ENCODE results near the gene EPB41L2.

EPB41L2 gene

DNA sequence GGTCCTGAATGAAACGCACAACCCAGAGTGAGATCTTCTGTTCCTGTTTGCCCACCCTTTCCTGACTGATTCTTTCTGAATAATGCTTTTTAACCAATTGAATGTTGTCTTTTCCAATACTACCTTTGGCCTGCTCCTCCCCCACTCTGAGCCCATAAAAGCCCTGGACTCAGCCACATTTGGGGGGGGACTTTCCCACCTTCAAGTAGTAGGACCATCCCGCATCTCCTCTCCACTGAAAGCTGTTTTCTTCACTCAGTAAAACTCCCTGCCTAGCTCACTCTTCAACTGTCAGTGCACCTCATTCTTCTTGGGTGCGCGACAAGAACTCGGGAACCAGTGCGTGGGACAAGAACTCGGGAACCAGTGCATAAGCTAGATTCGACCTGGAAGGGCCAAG lies 77.9 kb downstream of the EPB41L2 start:
- Histone ChIP-seq H3K27ac (no peak overlapping the region), H3K4me3 (no peak overlapping the region)

DNA sequence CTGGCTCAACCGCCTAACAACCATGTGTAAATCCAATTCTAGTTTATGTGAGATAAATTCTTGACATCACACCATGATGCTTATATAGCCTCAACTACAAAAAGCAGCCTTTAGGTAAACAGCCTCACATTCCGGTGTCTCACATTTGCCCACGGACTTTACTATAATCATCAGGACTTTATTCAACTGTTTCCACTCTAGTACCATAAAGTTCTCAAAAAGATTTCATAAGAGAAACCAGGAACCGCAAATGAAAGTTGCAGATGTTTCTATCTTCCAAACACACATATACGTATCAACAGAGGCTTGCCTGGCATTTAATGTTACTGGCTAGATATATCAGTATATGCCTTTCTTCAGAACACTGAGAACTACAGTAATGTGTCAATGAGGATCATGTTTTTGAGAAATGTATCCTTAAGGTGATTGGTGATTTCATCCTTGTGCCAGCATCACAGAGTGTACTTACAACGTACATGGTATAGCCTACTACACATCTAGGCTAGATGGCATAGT lies 80.0 kb downstream of the EPB41L2 start:
- no peak overlapping the region for H3K27ac ChIP-seq
- no peak overlapping the region for H3K4me3 ChIP-seq

DNA sequence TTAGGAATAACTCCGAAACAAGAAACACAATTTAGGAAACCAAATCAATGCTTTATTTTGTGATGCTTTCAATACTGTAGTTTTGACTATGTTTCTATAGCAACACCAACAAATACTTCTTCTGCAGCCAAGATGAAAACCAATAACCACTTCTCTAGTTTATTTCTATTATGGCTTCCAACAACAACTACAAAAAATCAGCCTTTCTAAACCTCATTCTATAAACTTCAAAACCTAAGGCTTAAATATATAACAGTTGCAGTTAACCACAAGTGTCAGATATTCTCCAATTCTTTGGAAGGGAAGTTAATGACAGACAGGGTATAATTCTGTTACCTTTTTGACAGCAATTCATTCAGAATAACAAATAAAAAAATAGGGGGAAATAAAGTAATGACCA lies 80.9 kb downstream of the EPB41L2 start:
- Histone ChIP-seq H3K27ac (no peak overlapping the region), H3K4me3 (no peak overlapping the region)

DNA sequence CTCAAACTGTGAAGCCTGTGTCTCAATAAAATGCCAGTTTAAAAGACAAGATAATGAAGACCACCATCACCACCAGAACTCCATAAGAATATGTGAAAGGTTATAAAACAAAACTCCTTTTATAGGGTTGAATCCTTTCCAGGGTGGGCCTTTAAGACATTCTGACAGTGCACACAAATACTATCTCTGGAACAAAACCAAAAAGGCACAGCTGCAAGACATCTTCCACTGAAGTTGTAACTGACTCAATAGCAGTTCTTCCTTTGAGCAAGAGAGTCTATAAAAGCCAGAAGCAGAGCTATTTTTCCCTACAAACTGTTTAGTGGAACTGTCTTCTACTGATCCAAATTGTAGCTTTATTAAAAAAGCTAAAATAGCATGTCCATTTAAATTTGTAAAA lies 81.6 kb downstream of the EPB41L2 start:
- H3K27ac ChIP-seq = no peak overlapping the region
- H3K4me3 ChIP-seq = no peak overlapping the region

DNA sequence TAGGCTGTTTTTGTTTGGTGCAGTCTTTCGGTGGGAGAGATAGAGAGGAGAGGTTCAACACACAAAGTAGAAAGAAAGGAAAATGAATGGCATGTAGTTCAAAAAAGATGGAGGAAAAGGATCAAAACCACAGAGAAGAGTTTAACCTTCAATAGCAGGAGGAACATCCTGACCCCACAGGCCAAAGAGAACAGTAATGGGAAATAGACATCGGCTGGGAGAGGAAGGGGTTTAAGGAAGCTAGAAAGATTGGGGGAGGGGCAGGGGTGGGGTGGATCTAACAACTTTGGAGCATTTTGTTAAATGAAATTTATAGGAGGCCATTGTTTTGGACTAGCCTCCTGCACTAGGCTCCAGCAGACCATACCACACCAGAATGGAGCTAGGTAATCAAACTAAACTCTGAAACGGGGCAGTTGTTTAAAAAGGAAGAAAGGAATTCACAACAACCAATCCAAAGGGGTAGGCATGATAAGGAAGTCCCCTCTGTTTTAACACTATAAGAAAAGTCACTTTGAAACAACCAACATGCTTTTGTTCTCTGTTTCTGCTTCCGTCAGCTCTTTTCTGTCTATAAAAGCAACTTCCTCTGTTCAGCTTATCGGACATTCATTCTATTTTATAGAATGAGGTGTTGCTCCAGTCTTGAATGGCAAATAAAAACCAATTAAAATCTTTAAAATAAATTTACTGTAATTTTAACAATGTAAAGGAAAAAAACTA lies 82.6 kb downstream of the EPB41L2 start:
- no peak overlapping the region for H3K4me3 ChIP-seq
- H3K27ac ChIP-seq = no peak overlapping the region

DNA sequence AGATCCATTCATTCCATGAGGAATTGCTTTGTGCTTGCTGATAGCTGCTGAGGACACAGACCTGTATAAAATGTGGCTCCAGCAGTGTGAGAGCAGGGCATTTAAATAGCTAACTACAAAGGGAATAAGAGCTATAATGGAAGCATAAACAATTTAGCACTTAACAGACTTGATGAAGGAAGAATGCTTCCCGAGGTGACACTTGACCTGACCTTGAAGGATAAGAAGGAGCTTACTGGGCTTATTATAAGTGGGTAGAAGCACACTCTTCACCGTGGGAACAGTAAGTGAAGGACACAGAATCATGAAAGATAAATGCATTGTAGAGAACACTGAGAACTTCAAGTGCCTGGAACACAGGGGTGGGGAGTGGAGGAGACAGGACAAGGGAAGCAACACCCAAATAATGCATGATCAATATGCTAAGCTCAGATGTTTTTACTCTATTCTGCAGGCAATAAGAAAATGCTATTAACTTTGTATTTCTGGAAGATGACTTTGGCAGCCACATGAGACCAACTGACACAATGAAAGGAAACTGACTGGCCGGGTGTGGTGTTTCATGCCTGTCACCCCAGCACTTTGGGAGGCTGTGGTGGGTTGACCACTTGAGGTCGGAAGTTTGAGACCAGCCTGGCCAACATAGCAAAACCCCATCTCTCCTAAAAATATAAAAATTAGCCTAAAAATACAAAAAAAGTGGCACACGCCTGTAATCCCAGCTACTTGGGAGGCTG lies 84.2 kb downstream of the EPB41L2 start:
- Histone ChIP-seq H3K4me3 (no peak overlapping the region), H3K27ac (no peak overlapping the region)

DNA sequence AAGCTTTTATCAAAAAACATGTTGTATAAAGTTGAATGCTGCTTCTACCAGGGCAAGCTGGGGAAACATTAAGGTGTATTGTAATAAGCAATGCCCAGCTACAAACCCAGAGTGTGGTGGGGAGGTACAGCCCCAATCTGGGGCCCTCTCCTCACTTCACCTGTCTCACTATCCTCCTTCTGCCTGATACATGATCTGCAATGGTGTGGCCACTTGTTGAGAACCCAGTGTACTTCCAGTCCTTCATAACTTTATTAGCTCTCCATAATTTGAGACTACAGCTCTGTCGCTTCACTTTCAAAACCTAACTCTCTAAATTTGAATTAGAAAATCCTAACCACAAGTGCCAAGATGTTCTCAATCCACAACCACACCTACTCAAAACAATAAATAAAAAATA lies 84.9 kb downstream of the EPB41L2 start:
- Histone ChIP-seq H3K27ac (no peak overlapping the region), H3K4me3 (no peak overlapping the region)

DNA sequence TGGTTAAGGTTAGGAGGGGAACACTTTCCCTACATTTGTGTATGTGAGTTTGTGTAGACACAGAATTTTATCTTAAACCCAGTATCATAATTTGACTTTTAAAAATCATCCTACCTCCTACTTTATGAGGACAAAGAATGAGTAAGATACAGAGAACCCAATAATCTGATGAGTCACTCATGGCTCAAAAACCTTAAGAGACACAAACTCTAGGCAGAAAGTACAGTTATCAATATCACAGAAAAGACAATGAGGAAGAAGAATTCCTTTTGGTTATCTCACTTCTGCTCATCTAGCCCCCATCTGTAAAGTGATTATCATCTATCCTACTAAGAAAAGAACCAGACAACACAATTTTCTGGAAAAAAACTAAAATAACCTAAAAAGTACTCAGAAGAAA lies 87.7 kb downstream of the EPB41L2 start:
- Histone ChIP-seq H3K27ac (no peak overlapping the region), H3K4me3 (no peak overlapping the region)

DNA sequence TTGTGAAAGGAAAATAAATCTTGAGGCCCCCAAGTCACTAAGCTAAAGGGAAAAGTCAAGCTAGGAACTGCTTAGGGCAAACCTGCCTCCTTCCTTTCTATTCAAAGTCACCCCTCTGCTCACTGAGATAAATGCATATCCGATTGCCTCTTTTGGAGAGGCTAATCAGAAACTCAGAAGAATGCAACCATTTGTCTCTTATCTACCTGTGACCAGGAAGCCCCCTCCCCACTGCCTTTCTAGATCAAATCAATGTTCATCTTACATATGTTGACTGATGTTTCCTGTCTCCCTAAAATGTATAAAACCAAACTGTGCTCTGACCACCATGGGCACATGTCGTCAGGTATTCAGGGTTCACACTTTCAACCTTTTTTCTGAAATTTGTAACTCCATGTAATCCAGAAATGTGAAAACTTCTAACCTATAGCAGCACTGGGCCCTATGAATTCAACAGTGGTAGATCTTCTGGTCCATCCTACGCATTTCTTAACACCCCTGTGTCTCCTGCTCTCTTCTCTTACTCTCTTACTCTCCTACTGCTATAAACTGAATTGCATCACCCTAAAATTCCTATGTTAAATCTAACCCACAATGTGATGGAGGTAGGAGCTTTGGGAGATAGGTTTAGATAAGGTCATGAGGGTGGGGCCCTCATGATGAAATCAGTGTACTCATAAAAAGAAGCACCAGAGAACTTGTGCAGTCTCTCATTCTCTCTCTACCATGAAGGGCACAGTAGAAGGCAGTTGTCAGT lies 89.3 kb downstream of the EPB41L2 start:
- Histone ChIP-seq H3K4me3 (no peak overlapping the region), H3K27ac (no peak overlapping the region)

DNA sequence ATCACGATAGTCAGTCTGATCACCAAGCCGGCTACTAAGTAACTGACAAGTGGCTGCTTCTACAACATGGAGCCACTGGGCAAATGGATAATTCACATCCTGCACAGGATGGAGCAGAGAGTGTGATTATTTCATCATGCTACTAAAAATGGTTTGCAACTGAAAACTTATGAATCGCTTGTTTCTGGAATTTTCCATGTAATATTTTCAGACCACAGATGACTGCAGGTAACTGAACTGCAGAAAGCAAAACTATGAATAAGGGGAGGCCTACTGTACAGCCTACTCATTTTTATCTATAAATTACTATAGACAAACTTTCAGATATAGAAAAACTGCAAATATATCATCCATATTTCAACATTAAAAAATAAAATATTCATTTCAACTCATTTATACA lies 91.5 kb downstream of the EPB41L2 start:
- no peak overlapping the region for H3K4me3 ChIP-seq
- H3K27ac ChIP-seq = no peak overlapping the region

DNA sequence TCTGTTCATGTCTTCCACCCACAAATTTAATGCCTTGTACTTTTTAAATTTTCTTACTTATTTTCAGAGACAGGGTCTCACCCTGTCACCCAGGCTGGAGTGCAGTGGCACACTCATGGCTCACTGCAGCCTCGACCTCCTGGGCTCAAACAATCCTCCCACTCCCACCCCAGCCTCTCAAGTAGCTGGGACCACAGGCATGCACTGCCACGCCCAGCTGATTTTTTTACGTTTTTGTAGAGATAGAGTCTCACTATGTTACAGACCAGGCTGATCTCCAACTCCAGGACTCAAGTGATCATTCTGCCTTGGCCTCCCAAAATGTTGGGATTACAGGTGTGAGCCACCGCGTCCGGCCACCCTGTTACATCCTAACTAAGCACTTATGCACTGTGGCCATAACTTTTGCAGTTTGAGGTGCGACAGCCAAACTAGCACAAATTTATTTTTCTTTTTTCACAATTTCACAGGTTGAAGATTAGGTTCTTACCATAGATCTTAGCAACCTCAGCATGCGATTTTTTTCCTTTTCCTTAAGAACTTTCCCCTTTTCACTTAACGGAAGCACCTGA lies 92.1 kb downstream of the EPB41L2 start:
- Histone ChIP-seq H3K4me3 (no peak overlapping the region), H3K27ac (peak overlapping the region in 1 of 21 experiments; percentile 62)

DNA sequence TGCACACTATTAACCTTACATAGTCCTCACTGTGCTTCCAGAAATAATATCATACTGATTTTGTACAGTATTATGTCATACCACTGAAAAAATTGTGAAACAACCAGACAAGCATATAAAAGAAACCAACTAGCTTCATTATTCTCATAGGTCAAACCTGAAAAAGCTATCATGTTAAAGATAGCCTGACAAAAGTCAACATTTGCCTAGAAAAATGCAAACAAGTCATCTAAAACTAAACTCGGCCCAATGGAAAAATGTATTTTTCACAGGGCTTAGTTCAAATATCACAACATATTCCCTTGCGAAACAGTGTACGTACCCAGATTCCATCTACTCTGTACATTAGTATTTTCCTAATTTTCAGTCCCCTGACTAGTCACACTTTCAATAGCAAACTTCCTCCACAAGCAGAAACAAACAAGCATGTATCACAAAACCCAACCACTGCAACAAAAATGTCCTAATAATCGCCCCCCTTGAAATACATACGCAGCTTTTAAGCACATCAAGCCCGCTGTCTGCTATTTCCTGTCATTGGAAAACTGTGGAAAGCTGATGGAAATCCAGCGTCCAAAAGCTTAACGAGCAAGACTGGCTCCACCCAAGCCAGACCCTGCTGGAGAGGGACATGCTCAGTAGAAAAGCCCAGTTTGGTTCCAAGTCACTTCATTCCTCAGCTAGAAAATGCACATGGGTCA lies 93.1 kb downstream of the EPB41L2 start:
- peak overlapping the region in 6 of 21 experiments; percentile 6 to 77 (median 52) for H3K27ac ChIP-seq
- peak overlapping the region in 4 of 7 experiments; percentile 1 to 12 (median 9) for H3K4me3 ChIP-seq

DNA sequence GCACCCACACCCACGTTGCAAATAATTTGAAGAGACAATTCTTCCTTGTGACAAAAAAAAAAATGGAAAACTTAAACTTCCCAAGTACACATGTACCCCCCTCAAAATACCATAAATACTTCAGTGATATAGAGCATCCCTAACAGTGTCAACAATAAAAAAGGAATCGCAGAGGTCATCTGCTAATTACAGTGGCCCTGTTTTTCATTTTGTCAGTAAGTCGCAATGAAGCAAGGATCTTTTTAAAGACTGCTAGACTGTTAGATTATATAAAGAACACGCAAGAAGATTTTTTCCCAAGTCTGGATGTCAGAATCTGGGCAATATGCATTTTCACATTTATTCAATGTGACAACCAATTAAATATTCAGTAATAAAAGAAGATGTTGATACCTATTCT lies 93.9 kb downstream of the EPB41L2 start:
- peak overlapping the region in 1 of 7 experiments; percentile 12 for H3K4me3 ChIP-seq
- peak overlapping the region in 5 of 21 experiments; percentile 8 to 77 (median 62) for H3K27ac ChIP-seq

DNA sequence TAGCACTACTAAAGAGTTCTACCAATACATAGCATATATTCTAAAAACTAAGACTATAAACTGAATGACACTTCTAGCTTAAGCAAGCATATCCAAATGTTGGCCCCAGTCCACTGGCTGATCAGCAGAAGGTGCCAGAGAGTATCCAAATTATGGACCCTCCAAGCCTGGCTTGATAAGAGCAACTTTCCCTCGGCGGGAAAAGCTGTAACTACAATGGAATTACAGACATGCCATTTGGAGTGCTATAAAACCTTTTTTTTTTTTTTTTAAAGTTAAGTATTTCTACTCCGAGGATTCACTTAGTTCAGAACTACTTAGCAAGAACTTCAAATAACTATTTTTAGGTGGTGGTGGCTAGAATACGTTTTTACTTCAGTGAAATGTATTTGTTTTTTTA lies 94.6 kb downstream of the EPB41L2 start:
- Histone ChIP-seq H3K27ac (no peak overlapping the region), H3K4me3 (no peak overlapping the region)

DNA sequence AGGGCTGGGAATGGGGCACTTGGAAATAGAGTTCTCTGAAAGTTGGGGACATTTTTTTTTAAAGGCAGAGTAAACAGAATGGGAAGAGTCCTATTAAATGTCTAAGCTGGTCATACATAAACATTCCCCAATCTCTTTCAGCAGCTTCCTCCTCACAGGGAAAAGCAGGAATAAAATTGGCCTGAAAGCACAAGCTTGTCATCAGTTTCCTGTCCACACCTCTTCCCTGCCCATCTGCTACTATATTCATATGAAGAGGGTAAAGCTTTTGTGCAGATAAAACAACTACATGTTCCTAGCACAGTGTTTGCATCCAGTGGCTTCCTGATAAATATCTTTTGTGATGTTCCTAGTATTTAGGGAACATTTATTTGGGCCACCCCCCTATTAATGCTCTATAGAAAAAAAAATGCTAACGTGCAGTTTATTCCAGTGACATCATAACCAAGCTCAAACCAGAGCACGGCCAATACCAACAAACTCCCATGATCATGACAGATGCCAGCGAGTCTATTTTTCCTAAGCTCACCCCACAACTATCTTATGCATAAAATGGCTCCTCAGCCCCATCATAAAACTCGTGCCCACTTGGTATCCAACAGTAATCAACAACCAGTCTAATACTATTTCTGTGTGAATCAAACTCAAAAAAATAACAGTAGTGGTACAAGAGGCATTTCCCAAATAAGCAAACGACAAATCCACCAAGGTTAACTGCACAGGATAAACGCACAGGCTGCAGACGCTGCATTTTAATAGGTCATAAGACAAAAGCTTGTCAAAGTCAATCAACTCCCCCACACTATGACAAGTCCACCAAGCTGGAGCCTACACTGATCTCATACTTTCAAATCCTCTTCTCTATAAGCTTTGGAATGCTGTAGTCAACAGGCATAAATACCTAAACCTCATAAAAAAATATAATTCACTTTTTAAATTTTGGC lies 95.3 kb downstream of the EPB41L2 start:
- Histone ChIP-seq H3K4me3 (no peak overlapping the region), H3K27ac (no peak overlapping the region)

DNA sequence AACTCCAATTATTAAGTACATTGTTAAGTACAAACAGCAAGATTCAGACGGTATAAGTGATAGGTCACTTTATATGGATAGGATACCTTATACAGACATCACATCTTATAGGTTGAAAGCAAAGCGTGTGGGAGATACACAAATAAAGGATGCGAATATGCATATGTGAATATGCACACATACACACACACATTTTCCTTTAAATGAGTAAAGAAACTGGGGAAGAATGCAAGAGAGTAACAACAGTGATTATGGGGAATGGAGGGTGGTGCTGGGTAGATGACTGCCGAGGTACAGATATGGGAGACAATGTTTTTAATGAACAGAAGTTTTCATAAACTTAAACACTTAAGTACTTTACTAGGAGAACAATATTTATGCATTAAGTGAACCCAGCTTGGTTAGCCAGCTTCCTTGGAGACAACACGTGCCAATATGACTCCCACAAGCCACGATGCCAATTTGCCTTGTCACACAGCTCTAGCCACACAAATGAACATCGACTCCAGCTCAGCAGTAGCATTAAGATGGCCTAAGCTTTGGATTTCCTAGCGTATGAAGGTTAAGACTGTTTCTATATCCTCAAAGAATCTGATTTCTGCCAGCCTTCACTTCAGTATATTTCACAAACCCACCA lies 96.6 kb downstream of the EPB41L2 start:
- no peak overlapping the region for H3K4me3 ChIP-seq
- H3K27ac ChIP-seq = no peak overlapping the region

DNA sequence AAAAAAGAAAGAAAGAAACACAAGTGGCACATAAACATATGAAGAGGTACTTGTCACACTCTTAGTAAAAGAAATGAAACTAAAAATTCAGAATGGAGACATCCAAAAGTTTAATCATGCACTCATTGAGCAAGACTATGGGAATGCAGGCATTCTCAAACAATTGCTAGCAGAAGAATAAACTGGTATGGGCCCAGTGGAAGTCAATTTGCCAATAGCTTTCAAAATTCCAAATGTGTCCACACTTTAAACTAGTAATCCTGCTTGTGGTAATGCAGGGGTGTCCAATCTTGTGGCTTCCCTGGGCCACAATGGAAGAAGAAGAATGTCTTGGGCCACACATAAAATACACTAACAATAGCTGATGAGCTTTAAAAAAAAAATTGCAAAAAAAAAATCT lies 97.4 kb downstream of the EPB41L2 start:
- H3K4me3 ChIP-seq = no peak overlapping the region
- H3K27ac ChIP-seq = no peak overlapping the region
